Trophoblast cell (in vitro differentiated cells and primary cell): ENCODE measurements around the gene TCTN2.

Source experiments
- DNase-seq, 2 donors: peaks; one replicate each; pipeline ENCODE4 v3.0.0-alpha.2; 2016
- H2AFZ ChIP-seq: 2 replicates; pipeline ENCODE4 v1.6.1; 2013; ENCODE audit warnings: low read length, moderate library complexity, mild to moderate bottlenecking; ENCODE audit not compliant: insufficient read depth, poor library complexity
- H2AK5ac ChIP-seq: 2 replicates; pipeline ENCODE4 v1.6.1; 2013; ENCODE audit warnings: mild to moderate bottlenecking, low read length
- H2BK120ac ChIP-seq: 2 replicates; pipeline ENCODE4 v1.6.1; 2013; ENCODE audit warnings: low read length, mild to moderate bottlenecking, moderate library complexity; ENCODE audit not compliant: insufficient read depth, poor library complexity
- H2BK12ac ChIP-seq: 2 replicates; pipeline ENCODE4 v1.6.1; 2013; ENCODE audit warnings: mild to moderate bottlenecking, low read length, moderate library complexity
- H2BK5ac ChIP-seq: 2 replicates; pipeline ENCODE4 v1.6.1; 2013; ENCODE audit warnings: low read length, low read depth, moderate library complexity, mild to moderate bottlenecking; ENCODE audit not compliant: poor library complexity
- H3K14ac ChIP-seq: 2 replicates; pipeline ENCODE4 v1.6.1; 2013; ENCODE audit warnings: mild to moderate bottlenecking, low read length
- H3K18ac ChIP-seq: 2 replicates; pipeline ENCODE4 v1.6.1; 2013; ENCODE audit warnings: mild to moderate bottlenecking, low read length
- H3K23ac ChIP-seq: 2 replicates; pipeline ENCODE4 v1.6.1; 2013; ENCODE audit warnings: low read length
- H3K27ac ChIP-seq: 2 replicates; pipeline ENCODE4 v1.5.1; 2013; ENCODE audit warnings: low read depth, mild to moderate bottlenecking, inconsistent platforms, low read length, moderate library complexity
- H3K27me3 ChIP-seq: 2 replicates; pipeline ENCODE4 v1.6.1; 2013; ENCODE audit warnings: inconsistent platforms, mild to moderate bottlenecking, low read length, moderate library complexity; ENCODE audit not compliant: insufficient read depth
- H3K36me3 ChIP-seq, 2 experiments: 1 replicate in 1 of 2; 2 replicates in 1 of 2; pipeline ENCODE4 v1.6.1; 2013; ENCODE audit warnings: low read length in 2 of 2, mild to moderate bottlenecking in 2 of 2, moderate library complexity in 1 of 2; ENCODE audit not compliant: insufficient read depth in 2 of 2, control insufficient read depth in 1 of 2
- H3K4ac ChIP-seq: 2 replicates; pipeline ENCODE4 v1.6.1; 2013; ENCODE audit warnings: low read depth, mild to moderate bottlenecking, low read length, moderate library complexity
- H3K4me1 ChIP-seq, 2 experiments: 1 replicate in 1 of 2; 2 replicates in 1 of 2; pipeline ENCODE4 v1.6.1; 2013; ENCODE audit warnings: low read length in 2 of 2, mild to moderate bottlenecking in 2 of 2, moderate library complexity in 1 of 2; ENCODE audit not compliant: insufficient read depth in 2 of 2, control insufficient read depth in 1 of 2
- H3K4me2 ChIP-seq: 2 replicates; pipeline ENCODE4 v1.6.1; 2013; ENCODE audit warnings: inconsistent platforms, mild to moderate bottlenecking, low read length, moderate library complexity
- H3K4me3 ChIP-seq: 2 replicates; pipeline ENCODE4 v1.5.1; 2013; ENCODE audit warnings: mild to moderate bottlenecking, low read depth, low read length, inconsistent platforms
- H3K79me1 ChIP-seq: one replicate; pipeline ENCODE4 v1.6.1; 2013; ENCODE audit warnings: low read length
- H3K79me2 ChIP-seq: 2 replicates; pipeline ENCODE4 v1.6.1; 2013; ENCODE audit warnings: low read length, mild to moderate bottlenecking; ENCODE audit not compliant: control insufficient read depth, insufficient read depth, poor library complexity
- H3K9ac ChIP-seq: 2 replicates; pipeline ENCODE4 v1.6.1; 2013; ENCODE audit warnings: mild to moderate bottlenecking, low read length
- H3K9me3 ChIP-seq: 2 replicates; pipeline ENCODE4 v1.6.1; 2013; ENCODE audit warnings: low read depth, mild to moderate bottlenecking, control low read depth, inconsistent platforms, low read length; ENCODE audit not compliant: insufficient read depth
- H4K12ac ChIP-seq: 2 replicates; pipeline ENCODE4 v1.6.1; 2013; ENCODE audit warnings: low read depth, mild to moderate bottlenecking, low read length, moderate library complexity
- H4K8ac ChIP-seq: 2 replicates; pipeline ENCODE4 v1.6.1; 2013; ENCODE audit warnings: low read depth, mild to moderate bottlenecking, low read length, moderate library complexity
- H4K91ac ChIP-seq: one replicate; pipeline ENCODE4 v1.6.1; 2013; ENCODE audit warnings: low read depth, mild to moderate bottlenecking, low read length, moderate library complexity
- WGBS: extraction: QIAGEN DNeasy Blood & Tissue Kit; methylation state at CpG from one replicate; pipeline ENCODE4 v1.1.7; 2013; ENCODE audit warnings: missing lambda C conversion rate; ENCODE audit not compliant: insufficient read length, insufficient coverage; ENCODE audit errors: extremely low coverage; 5-methylcytosine and 5-hydroxymethylcytosine counted together

TCTN2 gene

GRCh38 chr12:123713398-123713797, 42.5 kb downstream of the TCTN2 start:
- Histone ChIP-seq H3K18ac (no peak overlapping the region), H3K9me3 (no peaks in the 10 kb centered on the region), H4K8ac (no peak overlapping the region), H3K4me1 (peaks cover 2 to 11% of the 10 kb centered on the region in 2 experiments), H3K14ac (no peak overlapping the region), H3K4me2 (peak overlapping the region; percentile 85), H3K79me1 (peaks cover 7% of the 10 kb centered on the region), H3K79me2 (peaks cover 6% of the 10 kb centered on the region), H3K36me3 (no peaks in the 10 kb centered on the region), H3K4ac (no peak overlapping the region), H4K12ac (no peak overlapping the region), H3K4me3 (no peak overlapping the region), H2AK5ac (no peak overlapping the region), H2AFZ (no peak overlapping the region), H3K9ac (no peak overlapping the region), H3K23ac (no peak overlapping the region), H2BK120ac (no peak overlapping the region), H3K27me3 (no peaks in the 10 kb centered on the region), H2BK12ac (no peak overlapping the region), H2BK5ac (no peak overlapping the region), H3K27ac (no peak overlapping the region), H4K91ac (no peak overlapping the region)
- DNase-seq = no peak
- no CpG with 5 or more reads among the region's 6 CpGs for WGBS

- Histone ChIP-seq H3K79me2 (peaks cover 6% of the 10 kb centered on the region), H3K27me3 (no peaks in the 10 kb centered on the region), H3K36me3 (no peaks in the 10 kb centered on the region), H3K14ac (no peak overlapping the region), H4K12ac (no peak overlapping the region), H3K4me2 (no peak overlapping the region), H2BK12ac (no peak overlapping the region), H3K27ac (no peak overlapping the region), H2AK5ac (no peak overlapping the region), H4K91ac (no peak overlapping the region), H3K9ac (no peak overlapping the region), H3K4ac (no peak overlapping the region), H2BK120ac (no peak overlapping the region), H4K8ac (no peak overlapping the region), H3K9me3 (no peaks in the 10 kb centered on the region), H2AFZ (no peak overlapping the region), H3K18ac (no peak overlapping the region), H3K4me1 (peaks cover 2 to 11% of the 10 kb centered on the region in 2 experiments), H3K4me3 (no peak overlapping the region), H3K23ac (no peak overlapping the region), H2BK5ac (no peak overlapping the region), H3K79me1 (peaks cover 7% of the 10 kb centered on the region)
- DNase-seq = no peak
- no CpG with 5 or more reads among the region's 10 CpGs for WGBS
Observed at GRCh38 chr12:123713823-123714585, 43.1 kb downstream of the TCTN2 start.

- Histone ChIP-seq H3K4me2 (no peak overlapping the region), H3K4me3 (no peak overlapping the region), H3K18ac (no peak overlapping the region), H2AFZ (no peak overlapping the region), H4K12ac (no peak overlapping the region), H3K36me3 (peaks cover 0 to 3% of the 10 kb centered on the region in 2 experiments), H4K91ac (no peak overlapping the region), H3K14ac (no peak overlapping the region), H3K4me1 (peaks cover 2 to 11% of the 10 kb centered on the region in 2 experiments), H3K4ac (no peak overlapping the region), H2AK5ac (no peak overlapping the region), H2BK5ac (no peak overlapping the region), H3K27me3 (no peaks in the 10 kb centered on the region), H3K79me1 (peaks cover 7% of the 10 kb centered on the region), H3K9ac (no peak overlapping the region), H3K27ac (no peak overlapping the region), H2BK120ac (no peak overlapping the region), H2BK12ac (no peak overlapping the region), H3K79me2 (peaks cover 6% of the 10 kb centered on the region), H3K9me3 (no peaks in the 10 kb centered on the region), H4K8ac (no peak overlapping the region), H3K23ac (no peak overlapping the region)
- DNase-seq = no peak
- no CpG with 5 or more reads among the region's 2 CpGs for WGBS
Observed at GRCh38 chr12:123715195-123715594, 44.3 kb downstream of the TCTN2 start.

DNA sequence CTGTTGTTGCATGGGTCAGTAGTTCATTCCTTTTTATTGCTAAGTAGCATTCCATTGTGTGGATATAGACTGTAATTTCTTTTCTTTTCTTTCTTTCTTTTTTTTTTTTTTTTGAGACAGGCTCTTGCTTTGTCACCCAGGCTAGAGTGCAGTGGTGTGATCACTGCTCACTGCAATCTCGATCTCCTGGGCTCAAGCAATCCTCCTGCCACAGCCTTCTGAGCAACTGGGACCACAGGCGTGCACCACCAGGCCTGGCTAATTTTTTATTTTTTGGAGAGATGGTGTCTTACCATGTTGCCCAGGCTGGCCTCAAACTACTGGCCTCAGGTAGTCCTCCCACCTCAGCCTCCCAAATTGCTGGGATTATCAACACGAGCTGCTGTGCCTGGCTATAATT, 46.4 kb downstream of the TCTN2 start:
- peaks cover 3% of the 10 kb centered on the region for H3K9me3 ChIP-seq
- no peak overlapping the region for H2BK12ac ChIP-seq
- no peak overlapping the region for H2BK120ac ChIP-seq
- peaks cover 2 to 7% of the 10 kb centered on the region in 2 experiments for H3K36me3 ChIP-seq
- H3K23ac ChIP-seq = no peak overlapping the region
- H3K14ac ChIP-seq = no peak overlapping the region
- WGBS = no CpG with 5 or more reads among the region's 3 CpGs
- H4K8ac ChIP-seq = no peak overlapping the region
- peaks cover 4% of the 10 kb centered on the region for H3K79me1 ChIP-seq
- H4K12ac ChIP-seq = no peak overlapping the region
- H3K4ac ChIP-seq = no peak overlapping the region
- no peak overlapping the region for H3K9ac ChIP-seq
- no peak overlapping the region for H3K27ac ChIP-seq
- no peak overlapping the region for H3K4me2 ChIP-seq
- H3K27me3 ChIP-seq = no peaks in the 10 kb centered on the region
- H3K79me2 ChIP-seq = peaks cover 4% of the 10 kb centered on the region
- H3K4me1 ChIP-seq = peaks cover 2 to 6% of the 10 kb centered on the region in 2 experiments
- no peak overlapping the region for H2AFZ ChIP-seq
- no peak overlapping the region for H2AK5ac ChIP-seq
- H2BK5ac ChIP-seq = no peak overlapping the region
- no peak overlapping the region for H3K18ac ChIP-seq
- H4K91ac ChIP-seq = no peak overlapping the region
- no peak for DNase-seq
- no peak overlapping the region for H3K4me3 ChIP-seq
